ENCODE results near the gene METTL18.

DNA sequence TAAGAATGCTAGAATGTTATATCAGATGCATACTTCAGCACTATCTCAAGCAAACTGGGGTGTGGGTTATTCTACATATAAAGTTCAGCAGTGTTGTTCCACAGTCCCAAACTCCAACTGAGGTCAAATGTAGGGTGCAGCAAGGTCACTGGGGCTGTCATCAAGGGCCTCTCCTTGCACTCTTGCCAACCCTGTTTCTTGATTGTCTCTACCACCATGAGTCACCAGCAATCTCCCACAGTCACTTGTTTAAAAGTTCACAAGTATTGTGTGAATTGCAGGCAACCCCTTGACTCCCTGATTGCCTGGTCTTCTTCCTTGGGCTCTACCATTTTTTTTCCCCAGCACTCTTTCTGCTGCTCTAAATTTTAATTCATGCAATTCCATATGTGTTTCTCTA lies 10.6 kb downstream of the METTL18 start:
- TF ChIP-seq CTCF (IDR thresholded peaks at IDR 0.05; ENCODE audit: insufficient read depth, low read length, poor library complexity, severe bottlenecking) (no peak), EZH2phosphoT487 (conservative IDR thresholded peaks at IDR 0.05; ENCODE audit: low read length) (no peak)
